DMS 273 treated with DMSO at 0.1 percent for 48 hours (cell line): ENCODE measurements around the gene FAM186B.

ENCODE experiments used
- DNase-seq: peaks from one replicate; lab custom pipeline; 2025; lab: John Stamatoyannopoulos, UW

Gene FAM186B

GRCh38 chr12:49537752-49538509 lies 67.5 kb downstream of the FAM186B start:
- DNase-seq: no peak
